CD4-positive, alpha-beta T cell (primary cell): ENCODE data around the gene CHORDC1. TPM values are rescaled to one million over a fixed set of nuclear protein-coding genes. Genes with fewer than 3 reads are reported as not detected.

Source experiments
- ATAC-seq: fragments of 200-7000 bp; cut with Tn5 transposase; one replicate; pipeline ENCODE4 v1.10.0; 2022; ENCODE audit warnings: mild to moderate bottlenecking; ENCODE audit not compliant: poor library complexity
- CTCF ChIA-PET: fragments of 350-600 bp; sonication (Branson Sonifier 250); formaldehyde crosslinking; loops from one replicate; lab custom pipeline; 2021; ENCODE audit warnings: antibody characterized with exemption, inconsistent platforms; lab: Charles Lee
- POLR2A ChIA-PET: fragments of 350-600 bp; sonication (Branson Sonifier 250); formaldehyde crosslinking; loops from one replicate; lab custom pipeline; 2021; ENCODE audit warnings: antibody characterized with exemption, inconsistent platforms; lab: Charles Lee
- DNase-seq, 14 experiments: peaks; one replicate each; pipeline ENCODE4 v3.0.0-alpha.2; 2013 to 2020; ENCODE audit warnings: mixed read lengths in 2 of 14
- H3K27ac ChIP-seq, 2 donors: one replicate each; pipeline versions ENCODE4 v1.5.1 to v1.7.0; 2013; ENCODE audit warnings: low read length in 2 of 2, low read depth in 1 of 2, mild to moderate bottlenecking in 1 of 2
- H3K27me3 ChIP-seq, 2 experiments: 1 replicate in 1 of 2; 2 replicates in 1 of 2; pipeline versions ENCODE4 v1.6.1 to v1.7.0; 2013; ENCODE audit warnings: low read length in 2 of 2, control low read depth in 1 of 2, mild to moderate bottlenecking in 1 of 2, moderate library complexity in 1 of 2; ENCODE audit not compliant: insufficient read depth in 2 of 2, control insufficient read depth in 1 of 2
- H3K36me3 ChIP-seq: one replicate; pipeline ENCODE4 v1.6.1; 2013; ENCODE audit warnings: low read length, control low read depth; ENCODE audit not compliant: insufficient read depth
- H3K4me1 ChIP-seq: one replicate; pipeline ENCODE4 v1.6.1; 2013; ENCODE audit warnings: low read length, control low read depth; ENCODE audit not compliant: insufficient read depth
- H3K4me3 ChIP-seq: one replicate; pipeline ENCODE4 v1.5.1; 2013; ENCODE audit warnings: mild to moderate bottlenecking, low read length, moderate library complexity
- H3K9me3 ChIP-seq, 2 experiments: 1 replicate in 1 of 2; 2 replicates in 1 of 2; pipeline versions ENCODE4 v1.6.1 to v1.7.0; 2013; ENCODE audit warnings: low read length in 2 of 2, mild to moderate bottlenecking in 2 of 2, control low read depth in 1 of 2, moderate library complexity in 1 of 2; ENCODE audit not compliant: control insufficient read depth in 1 of 2, insufficient read depth in 1 of 2
- H3K27ac Mint-ChIP-seq: one replicate; pipeline ENCODE4 v1.8.0; 2020; ENCODE audit warnings: mixed read lengths
- H3K27me3 Mint-ChIP-seq: one replicate; pipeline ENCODE4 v1.8.0; 2021; ENCODE audit warnings: mixed read lengths
- H3K36me3 Mint-ChIP-seq: one replicate; pipeline ENCODE4 v1.8.0; 2021; ENCODE audit warnings: low read depth, mixed read lengths
- H3K4me1 Mint-ChIP-seq: one replicate; pipeline ENCODE4 v1.8.0; 2021; ENCODE audit warnings: low read depth, mixed read lengths
- H3K4me3 Mint-ChIP-seq: one replicate; pipeline ENCODE4 v1.8.0; 2020; ENCODE audit warnings: mild to moderate bottlenecking, mixed read lengths
- H3K9me3 Mint-ChIP-seq: one replicate; pipeline ENCODE4 v1.8.0; 2020; ENCODE audit warnings: mixed read lengths
- CTCF ChIP-seq: fragments of 200-600 bp; IDR thresholded peaks from one replicate; pipeline ENCODE4 v1.8.0; 2022; ENCODE audit warnings: antibody characterized with exemption, mild to moderate bottlenecking
- intact Hi-C, 2 experiments: fragments of 100-400 bp; cut with DNase I in 1 of 2; cut with micrococcal nuclease in 1 of 2; formaldehyde crosslinking; loops; one replicate each; pipeline versions ENCODE4 v1.15.1 to v1.9.0; 2023 to 2025; cut with DNase I, micrococcal nuclease
- polyA plus RNA-seq, 2 donors: library from polyadenylated mRNA; unstranded; fragments of 120-200 nt; gene quantifications; one replicate each; pipeline ENCODE4 v1.2.1, GENCODE V29; 2013
- total RNA-seq, 174 experiments: library from RNA in 2 of 174; stranded (reverse) in 2 of 174; gene quantifications; one replicate each; pipeline ENCODE4 v1.2.3 and lab custom pipeline; 2021 to 2026

Gene CHORDC1
- total RNA-seq (10 to 100 TPM; 64.6 to 65.9 TPM), total RNA-seq (lab: John Stamatoyannopoulos, UW) (61.9 to 332 (median 132) reads per million in 172 experiments)
- 51.6 TPM for polyA plus RNA-seq (2013, experiment 1 of 2)
- polyA plus RNA-seq (2013, experiment 2 of 2) = 53.7 TPM

GRCh38 chr11:90222459-90223247 lies at the start of gene CHORDC1:
CHORDC1 (minus strand) TSS chr11:90223049; CDS start chr11:90222954, 95 bp downstream.
- H3K27ac ChIP-seq = peak within 1 kb of the TSS; percentile 76 to 88
- ChIA-PET CTCF (interaction anchor here (1.2 kb wide), 1 partner anchor 18 kb away, joined by 4 read pairs; no protein-coding TSS in a partner anchor), POLR2A (interaction anchor here (0.6 to 1.7 kb wide), 5 partner anchors 10 to 35 kb away, joined by 3 to 5 read pairs (median 4); no protein-coding TSS in a partner anchor)
- H3K27me3 ChIP-seq = no peaks in the 10 kb centered on the region
- Mint-ChIP-seq H3K36me3 (peaks cover 21% of the 10 kb centered on the region), H3K27ac (peak within 1 kb of the TSS; percentile 89), H3K27me3 (no peaks in the 10 kb centered on the region), H3K4me3 (peak within 1 kb of the TSS; percentile 98), H3K9me3 (no peaks in the 10 kb centered on the region), H3K4me1 (peaks cover 65% of the 10 kb centered on the region)
- peak; percentile 82 to 96 (median 88) for DNase-seq
- peaks cover 23% of the 10 kb centered on the region for H3K4me1 ChIP-seq
- no peaks in the 10 kb centered on the region for H3K36me3 ChIP-seq
- no peaks in the 10 kb centered on the region for H3K9me3 ChIP-seq
- no peak for TF ChIP-seq CTCF
- H3K4me3 ChIP-seq = peak within 1 kb of the TSS; percentile 86
- peak; percentile 85 for ATAC-seq
- intact Hi-C loops = no loop called here

- Histone ChIP-seq H3K27ac (no peak overlapping the region), H3K4me1 (no peaks in the 10 kb centered on the region), H3K4me3 (no peak overlapping the region), H3K9me3 (no peaks in the 10 kb centered on the region), H3K36me3 (no peaks in the 10 kb centered on the region), H3K27me3 (no peaks in the 10 kb centered on the region)
- Mint-ChIP-seq H3K27me3 (peaks cover 14% of the 10 kb centered on the region), H3K9me3 (no peaks in the 10 kb centered on the region), H3K4me3 (no peak overlapping the region), H3K36me3 (no peaks in the 10 kb centered on the region), H3K4me1 (peaks cover under 1% of the 10 kb centered on the region), H3K27ac (no peak overlapping the region)
- ATAC-seq (no peak), DNase-seq (no peak)
- ChIA-PET CTCF (no interaction called here), POLR2A (interaction anchor here (1.0 kb wide), 1 partner anchor 34 kb away, joined by 3 read pairs; the partner anchor contains the start of gene CHORDC1)
- intact Hi-C loops = no loop called here
- no peak for TF ChIP-seq CTCF
These were observed 34.3 kb upstream of the CHORDC1 start for GRCh38 chr11:90257158-90257525.

GRCh38 chr11:90256404-90257157 lies 33.7 kb upstream of the CHORDC1 start:
- ATAC-seq = no peak
- CTCF ChIA-PET = no interaction called here
- H3K27ac Mint-ChIP-seq = no peak overlapping the region

More at GRCh38 chr11:90256404-90257157, 33.7 kb upstream of the CHORDC1 start:
- Mint-ChIP-seq H3K9me3 (no peaks in the 10 kb centered on the region), H3K27me3 (peaks cover 14% of the 10 kb centered on the region), H3K36me3 (no peaks in the 10 kb centered on the region), H3K4me1 (peaks cover 5% of the 10 kb centered on the region), H3K4me3 (no peak overlapping the region)
- intact Hi-C loops = no loop called here
- Histone ChIP-seq H3K27me3 (no peaks in the 10 kb centered on the region), H3K27ac (no peak overlapping the region), H3K4me3 (no peak overlapping the region), H3K9me3 (no peaks in the 10 kb centered on the region), H3K4me1 (no peaks in the 10 kb centered on the region), H3K36me3 (no peaks in the 10 kb centered on the region)
- DNase-seq = no peak
- TF ChIP-seq CTCF = no peak
- POLR2A ChIA-PET = no interaction called here
